Endodermal cell (in vitro differentiated cells): ENCODE measurements around the gene UBE2E1. TPM values are rescaled to one million over a fixed set of nuclear protein-coding genes. Genes with fewer than 3 reads are reported as not detected.
A peak's percentile ranks its signal among the peaks of the same experiment; 100 is the strongest.

Experiments
- DNase-seq: peaks from one replicate; pipeline ENCODE4 v3.0.0-alpha.2; 2017
- H3K27ac ChIP-seq: 2 replicates; pipeline ENCODE4 v1.5.1; 2013; ENCODE audit warnings: mild to moderate bottlenecking, low read depth, low read length, moderate library complexity
- H3K27me3 ChIP-seq: 2 replicates; pipeline ENCODE4 v1.6.1; 2013; ENCODE audit warnings: mild to moderate bottlenecking, low read length, moderate library complexity; ENCODE audit not compliant: insufficient read depth, control insufficient read depth, poor library complexity, severe bottlenecking
- H3K36me3 ChIP-seq: 2 replicates; pipeline ENCODE4 v1.7.0; 2013; ENCODE audit warnings: mild to moderate bottlenecking, low read length, moderate library complexity; ENCODE audit not compliant: control insufficient read depth, insufficient read depth
- H3K4me1 ChIP-seq: one replicate; pipeline ENCODE4 v1.7.0; 2013; ENCODE audit warnings: low read length; ENCODE audit not compliant: control insufficient read depth, insufficient read depth
- H3K4me3 ChIP-seq: 2 replicates; pipeline ENCODE4 v1.5.1; 2013; ENCODE audit warnings: mild to moderate bottlenecking, low read length, moderate library complexity
- H3K9ac ChIP-seq: 2 replicates; pipeline ENCODE4 v1.6.1; 2013; ENCODE audit warnings: mild to moderate bottlenecking, low read length, moderate library complexity; ENCODE audit not compliant: poor library complexity, severe bottlenecking; ENCODE audit errors: extremely low read depth
- H3K9me3 ChIP-seq: 2 replicates; pipeline ENCODE4 v1.6.1; 2013; ENCODE audit warnings: mild to moderate bottlenecking, low read length, moderate library complexity; ENCODE audit not compliant: control insufficient read depth
- H3K27ac Mint-ChIP-seq: 2 replicates; pipeline ENCODE4 v1.8.0; 2020; ENCODE audit warnings: mixed read lengths
- H3K27me3 Mint-ChIP-seq: 2 replicates; pipeline ENCODE4 v1.8.0; 2021; ENCODE audit warnings: mild to moderate bottlenecking, mixed read lengths; ENCODE audit not compliant: insufficient read depth
- H3K36me3 Mint-ChIP-seq: 2 replicates; pipeline ENCODE4 v1.8.0; 2020; ENCODE audit warnings: low read depth, mixed read lengths
- H3K4me1 Mint-ChIP-seq: 2 replicates; pipeline ENCODE4 v1.8.0; 2020; ENCODE audit warnings: mixed read lengths
- H3K4me3 Mint-ChIP-seq: 2 replicates; pipeline ENCODE4 v1.8.0; 2020; ENCODE audit warnings: mild to moderate bottlenecking, moderate library complexity, mixed read lengths
- H3K9me3 Mint-ChIP-seq: 2 replicates; pipeline ENCODE4 v1.8.0; 2020; ENCODE audit warnings: mild to moderate bottlenecking, mixed read lengths
- CTCF ChIP-seq: fragments of 200-600 bp; sonication (generic); conservative IDR thresholded peaks from 2 replicates; pipeline ENCODE4 v1.5.0; 2021; ENCODE audit warnings: antibody characterized with exemption, mild to moderate bottlenecking
- WGBS, 2 experiments: methylation state at CpG; one replicate each; pipeline versions ENCODE4 v1.1.5 to v1.1.7; 2013; ENCODE audit warnings: missing lambda C conversion rate in 2 of 2, mixed read lengths in 1 of 2; ENCODE audit not compliant: insufficient coverage in 1 of 2, insufficient read length in 1 of 2; 5-methylcytosine and 5-hydroxymethylcytosine counted together
- total RNA-seq, 2 donors: library from RNA; stranded (reverse); fragmentation: NEBNext Ultra II Directional in 1 of 2; extraction: Animal tissue kit (Norgen Biotek cat#: 25700) in 1 of 2; gene quantifications; 2 replicates in 1 of 2; 3 replicates in 1 of 2; pipeline ENCODE4 v1.2.1, GENCODE V29; 2021

The UBE2E1 gene
- total RNA-seq, 2 donors from 2014 or later, result 112 to 120 TPM

- Histone ChIP-seq H3K27me3 (no peaks in the 10 kb centered on the region), H3K36me3 (no peaks in the 10 kb centered on the region), H3K27ac (no peak overlapping the region), H3K4me3 (no peak overlapping the region), H3K9me3 (no peaks in the 10 kb centered on the region), H3K9ac (no peak overlapping the region), H3K4me1 (peaks cover 3% of the 10 kb centered on the region)
- peak; percentile 74 for TF ChIP-seq CTCF
- H3K4me3 Mint-ChIP-seq, result no peak overlapping the region
- WGBS, 2 experiments, result 67% methylated on average over 2 of the region's 2 CpGs
- peak overlapping the region; percentile 81 for H3K27ac Mint-ChIP-seq
- H3K4me1 Mint-ChIP-seq, result peaks cover 31% of the 10 kb centered on the region
- no peaks in the 10 kb centered on the region for H3K36me3 Mint-ChIP-seq
- H3K9me3 Mint-ChIP-seq, result no peaks in the 10 kb centered on the region
- peak; percentile 81 for DNase-seq
- no peaks in the 10 kb centered on the region for H3K27me3 Mint-ChIP-seq
These were observed 44.3 kb upstream of the UBE2E1 start for GRCh38 chr3:23761440-23761896.

GRCh38 chr3:23762214-23762613, 43.5 kb upstream of the UBE2E1 start:
- no peak for DNase-seq
- Histone ChIP-seq H3K36me3 (no peaks in the 10 kb centered on the region), H3K9ac (no peak overlapping the region), H3K4me3 (no peak overlapping the region), H3K27me3 (no peaks in the 10 kb centered on the region), H3K27ac (no peak overlapping the region), H3K9me3 (no peaks in the 10 kb centered on the region), H3K4me1 (peaks cover 3% of the 10 kb centered on the region)
- no peaks in the 10 kb centered on the region for H3K36me3 Mint-ChIP-seq
- no peak overlapping the region for H3K27ac Mint-ChIP-seq
- WGBS, 2 experiments, result 92 to 93% methylated on average over 7 of the region's 7 CpGs
- no peak for TF ChIP-seq CTCF
- H3K4me3 Mint-ChIP-seq, result no peak overlapping the region
- no peaks in the 10 kb centered on the region for H3K9me3 Mint-ChIP-seq
- H3K27me3 Mint-ChIP-seq, result no peaks in the 10 kb centered on the region
- peaks cover 31% of the 10 kb centered on the region for H3K4me1 Mint-ChIP-seq

- no peaks in the 10 kb centered on the region for H3K9me3 Mint-ChIP-seq
- Histone ChIP-seq H3K36me3 (no peaks in the 10 kb centered on the region), H3K4me3 (no peak overlapping the region), H3K27me3 (no peaks in the 10 kb centered on the region), H3K27ac (no peak overlapping the region), H3K9ac (no peak overlapping the region), H3K9me3 (no peaks in the 10 kb centered on the region), H3K4me1 (peaks cover 3% of the 10 kb centered on the region)
- H3K4me1 Mint-ChIP-seq, result peaks cover 31% of the 10 kb centered on the region
- DNase-seq, result no peak
- no peak overlapping the region for H3K4me3 Mint-ChIP-seq
- no peaks in the 10 kb centered on the region for H3K27me3 Mint-ChIP-seq
- H3K36me3 Mint-ChIP-seq, result no peaks in the 10 kb centered on the region
- no peak for TF ChIP-seq CTCF
- 68 to 73% methylated on average over 8 to 12 of the region's 12 CpGs for WGBS, 2 experiments
- no peak overlapping the region for H3K27ac Mint-ChIP-seq
These were observed 42.8 kb upstream of the UBE2E1 start for GRCh38 chr3:23762759-23763477.
